EH (cell line): ENCODE results near the gene CSNK1E.

Experiments
- DNase-seq: peaks from one replicate; pipeline ENCODE4 v3.0.0-alpha.2; 2015; ENCODE audit warnings: low read depth

The CSNK1E gene

GRCh38 chr22:38249803-38250642 is 67.2 kb downstream of the CSNK1E start:
- DNase-seq = no peak

GRCh38 chr22:38249301-38249700 is 67.9 kb downstream of the CSNK1E start:
- no peak for DNase-seq

GRCh38 chr22:38248280-38248679 is 69.0 kb downstream of the CSNK1E start:
- no peak for DNase-seq

GRCh38 chr22:38247713-38248112 is 69.5 kb downstream of the CSNK1E start:
- no peak for DNase-seq

GRCh38 chr22:38246692-38247091 is 70.5 kb downstream of the CSNK1E start:
- no peak for DNase-seq

- DNase-seq = no peak
These were observed 71.1 kb downstream of the CSNK1E start for GRCh38 chr22:38246046-38246658.

- peak; percentile 33 for DNase-seq
These were observed 73.1 kb downstream of the CSNK1E start for GRCh38 chr22:38244106-38244505.

GRCh38 chr22:38243007-38243765 is 74.0 kb downstream of the CSNK1E start:
- peak; percentile 51 for DNase-seq

- DNase-seq = peak; percentile 93
These were observed 76.4 kb downstream of the CSNK1E start for GRCh38 chr22:38240734-38241252.
